Epithelial cell of esophagus (primary cell): Measurements from ENCODE around the gene SLC25A51.

Experiments used
- DNase-seq: peaks from one replicate; pipeline ENCODE4 v3.0.0; 2010; ENCODE audit warnings: low read depth
- H3K4me3 ChIP-seq: 2 replicates; pipeline ENCODE4 v1.5.1; 2011; ENCODE audit warnings: mild to moderate bottlenecking, low read length, control low read depth
- CTCF ChIP-seq: IDR thresholded peaks from 2 replicates; pipeline ENCODE4 v1.5.1; 2011; ENCODE audit warnings: low read depth, mild to moderate bottlenecking, low read length, control low read depth, inconsistent platforms; ENCODE audit not compliant: insufficient read depth; ENCODE audit errors: missing control alignments

SLC25A51 gene

GRCh38 chr9:37909326-37909725, 5.4 kb upstream of the SLC25A51 start:
- TF ChIP-seq CTCF, result no peak
- H3K4me3 ChIP-seq, result no peak overlapping the region
- DNase-seq, result no peak

GRCh38 chr9:37908698-37909186, 4.8 kb upstream of the SLC25A51 start:
- peak; percentile 75 for DNase-seq
- H3K4me3 ChIP-seq, result no peak overlapping the region

GRCh38 chr9:37908283-37908682, 4.4 kb upstream of the SLC25A51 start:
- DNase-seq, result no peak
- no peak for TF ChIP-seq CTCF
- H3K4me3 ChIP-seq, result no peak overlapping the region

More at GRCh38 chr9:37908698-37909186, 4.8 kb upstream of the SLC25A51 start:
- TF ChIP-seq CTCF, result no peak

- DNase-seq, result no peak
- no peak for TF ChIP-seq CTCF
- no peak overlapping the region for H3K4me3 ChIP-seq
These were observed 2.6 kb upstream of the SLC25A51 start for GRCh38 chr9:37906312-37907239.

- H3K4me3 ChIP-seq, result no peak overlapping the region
- no peak for DNase-seq
- no peak for TF ChIP-seq CTCF
These were observed 1.8 kb upstream of the SLC25A51 start for GRCh38 chr9:37905776-37906175.

GRCh38 chr9:37905131-37905505, 1.2 kb upstream of the SLC25A51 start:
- TF ChIP-seq CTCF, result no peak
- no peak for DNase-seq
- peak overlapping the region; percentile 85 for H3K4me3 ChIP-seq
